Measurements from ENCODE around the gene SLFN11.
A peak's percentile ranks its signal among the peaks of the same experiment; 100 is the strongest.
"Not testable (repeated sequence)": the region's sequence is repeated elsewhere in the genome, so short reads cannot be mapped to it uniquely, and the experiment has no call there.

SLFN11 gene

DNA sequence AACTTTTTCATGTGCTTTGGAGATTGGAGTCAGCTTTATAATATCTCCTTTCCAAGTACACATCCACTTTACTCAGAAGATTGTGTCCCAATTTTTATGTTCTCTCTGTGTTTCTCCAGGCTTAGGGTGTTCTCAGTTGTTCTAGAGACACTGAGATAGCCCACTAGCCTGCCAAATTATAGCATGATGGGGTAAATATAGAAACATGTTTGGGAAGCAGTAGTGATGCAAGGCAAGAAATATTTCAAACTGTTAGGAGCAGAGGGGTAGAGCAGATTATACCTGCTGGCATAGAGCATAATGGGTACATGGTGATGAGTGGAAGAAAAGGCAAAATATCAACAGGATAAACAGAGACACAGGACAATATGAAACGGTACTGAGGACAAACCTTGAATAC is 12.4 kb downstream of the SLFN11 start:
- DNase-seq (ENCODE audit: low read depth in 2 of 2) = no peak

DNA sequence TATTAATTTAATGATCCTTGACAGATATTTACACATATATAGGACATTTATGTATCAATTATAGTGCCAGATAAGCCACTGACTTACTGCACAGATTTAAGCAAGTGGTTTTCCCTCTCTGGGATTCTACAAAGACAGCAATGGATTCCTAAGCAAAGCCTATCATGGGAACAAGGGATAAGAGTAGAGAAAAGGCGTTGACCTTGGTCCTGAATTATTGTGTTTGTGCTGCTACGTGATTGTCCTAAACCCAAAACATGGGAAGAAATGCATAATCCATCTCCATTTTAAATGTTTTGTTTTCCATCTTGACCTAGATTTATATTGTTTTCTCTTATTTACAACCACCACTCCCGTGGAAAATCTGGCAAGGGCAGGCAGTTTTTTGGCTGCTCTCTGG is 14.0 kb downstream of the SLFN11 start:
- no peak for DNase-seq (ENCODE audit: low read depth in 2 of 2)

DNA sequence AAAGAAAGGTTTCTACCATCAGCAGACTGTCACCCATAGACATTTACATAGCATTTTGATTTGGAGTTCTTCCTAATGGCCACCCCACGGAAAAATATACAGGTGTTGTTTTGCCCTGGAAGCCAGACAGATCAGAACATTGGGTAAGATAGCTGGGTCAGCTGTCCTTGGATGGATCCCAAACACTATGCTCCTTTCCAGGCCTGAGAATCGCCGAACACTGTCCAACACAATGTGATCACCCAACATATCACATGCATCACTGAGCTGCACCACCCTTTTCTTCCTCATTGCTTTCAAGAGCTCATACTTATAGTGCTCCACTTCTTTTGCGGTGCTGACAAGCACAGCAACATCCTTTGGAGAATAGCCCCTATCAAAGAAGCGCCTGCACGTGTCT is 21.1 kb downstream of the SLFN11 start:
- DNase-seq (ENCODE audit: low read depth in 2 of 2) = no peak

DNA sequence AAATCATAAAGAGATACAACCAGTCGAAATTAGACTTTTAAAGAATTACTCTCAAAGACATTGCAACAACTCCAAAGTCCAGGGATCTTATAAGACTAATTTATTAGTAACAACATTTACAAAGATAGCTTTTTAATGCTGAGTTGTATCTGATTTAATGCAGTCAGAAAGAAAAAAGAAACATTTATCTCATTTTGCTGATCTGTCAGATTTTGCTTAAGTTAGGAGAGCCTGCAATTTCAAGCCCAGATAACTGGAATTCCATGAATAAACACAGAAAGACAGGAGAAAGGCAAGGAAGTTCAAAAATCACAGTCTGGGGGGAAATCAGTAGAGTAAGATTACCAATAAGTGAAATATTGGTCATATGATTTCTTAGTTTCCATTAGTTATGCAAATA is 22.9 kb downstream of the SLFN11 start:
- no peak for DNase-seq (ENCODE audit: low read depth in 2 of 2)

DNA sequence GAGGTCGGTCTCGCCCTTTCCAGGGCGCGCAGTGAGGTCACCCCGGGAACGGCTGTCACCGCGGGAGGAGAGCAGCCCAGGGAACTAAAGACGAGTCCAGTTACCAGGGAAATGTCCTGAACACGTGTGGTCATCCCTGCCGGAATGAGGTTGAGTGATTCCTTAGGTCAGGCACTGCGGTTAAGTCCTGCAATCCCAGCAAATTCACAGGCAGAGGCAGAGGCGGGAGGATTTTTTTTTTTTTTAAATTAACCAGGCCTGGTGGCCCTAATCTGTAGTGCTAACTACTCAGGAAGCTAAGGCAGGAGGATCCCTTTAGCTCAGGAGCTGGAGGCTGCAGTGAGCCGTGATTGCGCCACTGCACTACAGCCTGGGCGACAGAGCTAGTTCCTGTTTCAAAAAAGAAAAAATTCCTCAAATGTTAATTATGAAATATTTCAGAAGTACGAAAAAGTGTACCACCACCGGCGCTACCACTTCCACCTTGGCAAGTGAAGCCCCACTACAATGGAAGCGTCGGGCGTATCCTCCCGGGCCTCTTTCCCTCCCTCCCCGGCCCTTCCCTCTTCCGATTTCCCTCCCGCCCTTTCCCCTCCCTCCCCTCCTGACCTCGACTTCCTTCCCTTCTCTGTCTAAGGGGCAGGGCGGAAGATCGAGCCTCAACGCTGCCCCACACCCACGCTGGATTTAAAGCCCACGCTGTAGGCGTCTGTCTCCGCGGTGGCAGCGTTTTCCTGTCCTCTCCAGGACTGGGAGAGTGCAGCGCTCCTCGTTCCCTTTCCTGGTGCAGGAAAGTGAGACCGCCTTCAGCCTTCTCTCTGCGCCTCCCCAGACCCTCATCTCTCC is 27.3 kb downstream of the SLFN11 start:
- no peak for DNase-seq (ENCODE audit: low read depth in 2 of 2)

DNA sequence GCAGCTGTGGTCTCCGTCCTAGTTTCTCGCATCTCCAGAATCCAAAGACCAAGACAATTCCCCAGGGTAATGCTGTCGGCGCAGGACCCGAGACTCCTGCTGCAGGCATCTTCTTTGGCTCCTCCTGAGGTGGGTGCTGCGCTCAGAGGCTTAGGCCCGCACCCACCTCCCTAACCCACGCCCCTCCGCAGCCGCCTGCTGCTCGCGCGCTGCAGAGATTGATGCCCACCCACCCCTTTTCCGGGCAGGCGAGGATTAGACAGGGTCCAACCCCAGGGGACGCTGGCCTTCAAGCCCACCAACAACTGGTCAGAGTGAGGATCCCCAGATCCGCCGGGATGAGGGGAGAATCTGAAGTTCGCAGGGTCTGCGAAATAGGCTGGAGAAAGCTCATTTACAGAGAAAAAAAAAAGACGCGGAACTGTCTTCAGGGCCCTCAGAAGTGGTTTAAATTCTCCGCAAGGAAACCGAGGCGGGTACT is 27.9 kb downstream of the SLFN11 start:
- no peak for DNase-seq (ENCODE audit: low read depth in 2 of 2)

DNA sequence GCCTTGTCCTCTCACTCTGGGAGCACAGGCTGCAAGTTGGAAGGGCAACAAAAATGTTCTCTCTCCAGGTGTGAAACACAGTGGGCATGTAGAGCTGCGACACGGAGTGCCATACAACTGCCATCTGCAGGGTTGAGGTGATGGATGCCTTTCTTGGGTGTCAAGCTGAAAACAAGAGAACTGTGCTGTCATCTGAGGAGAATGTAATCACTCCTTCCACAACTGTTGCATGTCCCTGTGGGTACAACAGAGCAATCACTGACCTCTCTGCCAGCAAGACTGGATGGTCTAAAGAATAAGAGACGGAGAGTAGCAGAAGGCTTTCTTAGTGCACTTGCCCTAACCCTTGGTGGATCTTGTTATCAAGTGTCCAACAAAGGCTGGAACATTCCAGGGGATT is 29.2 kb downstream of the SLFN11 start:
- no peak for DNase-seq (ENCODE audit: low read depth in 2 of 2)

DNA sequence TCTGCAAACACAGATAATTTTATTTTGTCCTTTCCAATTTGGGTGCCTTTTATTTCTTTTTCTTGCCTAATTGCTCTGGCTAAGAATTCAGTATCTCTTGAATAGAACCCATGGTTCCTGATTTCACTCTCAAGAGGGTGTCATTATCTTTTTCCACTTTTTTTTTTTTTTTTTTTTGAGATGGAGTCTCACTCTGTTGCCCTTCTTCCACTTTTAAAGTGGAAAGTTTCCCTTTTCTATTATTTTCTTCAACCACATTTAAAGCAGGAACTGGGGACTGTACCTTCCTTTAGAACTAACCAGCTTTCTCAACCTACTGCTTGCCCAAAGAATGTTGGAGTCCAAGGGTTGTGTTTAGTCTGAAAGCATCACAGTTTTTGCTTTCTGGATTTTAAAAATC is 31.1 kb downstream of the SLFN11 start:
- no peak for DNase-seq (ENCODE audit: low read depth in 2 of 2)

DNA sequence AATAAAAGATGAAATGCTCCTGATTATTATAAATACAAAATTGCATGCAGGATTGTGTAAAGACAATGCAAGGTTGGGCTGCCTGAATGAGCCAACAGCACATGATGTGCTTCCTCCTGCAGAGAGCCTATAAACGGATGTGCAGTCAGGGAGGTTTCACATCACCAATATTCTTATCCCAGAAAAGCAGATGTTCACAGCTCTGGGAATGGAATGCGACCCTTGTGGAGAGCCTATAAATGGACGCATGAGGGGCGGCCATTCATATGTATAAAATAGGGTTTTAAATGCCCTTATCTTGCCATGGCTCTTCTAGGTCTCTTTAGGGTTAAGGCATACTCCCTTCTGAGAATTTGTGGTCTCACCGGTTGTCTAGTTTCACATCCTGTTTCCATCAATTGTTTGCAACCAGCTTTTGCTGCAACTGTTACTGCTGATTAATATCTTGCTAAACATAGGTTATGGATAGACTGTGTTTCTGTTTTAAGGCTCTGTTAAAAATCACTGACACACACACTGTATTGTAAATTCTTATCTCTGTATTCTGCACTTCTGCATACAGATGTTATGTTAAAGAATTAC is 31.9 kb downstream of the SLFN11 start:
- no peak for DNase-seq (ENCODE audit: low read depth in 2 of 2)

DNA sequence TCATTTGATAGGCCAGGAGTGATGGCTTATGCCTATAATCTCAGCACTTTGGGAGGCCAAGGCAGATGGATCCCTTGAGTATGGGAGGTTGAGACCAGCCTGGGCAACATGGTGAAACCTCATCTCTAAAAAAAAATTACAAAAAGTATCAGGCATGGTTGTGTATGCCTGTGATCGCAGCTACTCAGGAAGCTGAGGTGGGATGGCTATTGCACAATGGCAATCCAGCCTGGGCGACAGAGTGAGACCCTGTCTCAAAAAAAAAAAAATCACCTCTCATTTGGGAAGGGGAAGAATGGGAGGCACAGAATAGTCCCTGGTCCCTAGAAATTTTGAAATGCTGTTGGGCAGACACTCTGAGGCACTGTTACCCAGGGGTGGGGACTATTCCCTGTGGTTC is 35.2 kb downstream of the SLFN11 start:
- no peak for DNase-seq (ENCODE audit: low read depth in 2 of 2)

DNA sequence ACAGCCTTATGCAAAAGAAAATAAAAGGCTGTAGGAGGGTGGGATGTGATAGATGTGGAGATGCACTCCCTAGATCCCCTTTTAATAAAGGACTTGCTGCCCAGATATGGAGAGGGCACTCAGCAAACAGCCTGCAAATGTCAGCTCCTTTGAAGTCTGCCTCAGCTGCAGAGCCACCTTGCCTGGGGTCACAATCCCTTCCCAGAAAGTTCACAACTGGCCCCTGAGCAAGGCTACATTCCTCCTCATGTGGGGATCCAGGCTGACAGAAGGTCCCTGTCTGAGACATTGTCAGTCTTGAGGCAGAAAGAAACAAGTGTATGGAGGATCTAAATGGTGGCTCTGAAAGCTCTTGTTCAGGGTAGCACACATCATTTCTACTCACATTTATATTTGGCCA is 36.1 kb downstream of the SLFN11 start:
- no peak for DNase-seq (ENCODE audit: low read depth in 2 of 2)

DNA sequence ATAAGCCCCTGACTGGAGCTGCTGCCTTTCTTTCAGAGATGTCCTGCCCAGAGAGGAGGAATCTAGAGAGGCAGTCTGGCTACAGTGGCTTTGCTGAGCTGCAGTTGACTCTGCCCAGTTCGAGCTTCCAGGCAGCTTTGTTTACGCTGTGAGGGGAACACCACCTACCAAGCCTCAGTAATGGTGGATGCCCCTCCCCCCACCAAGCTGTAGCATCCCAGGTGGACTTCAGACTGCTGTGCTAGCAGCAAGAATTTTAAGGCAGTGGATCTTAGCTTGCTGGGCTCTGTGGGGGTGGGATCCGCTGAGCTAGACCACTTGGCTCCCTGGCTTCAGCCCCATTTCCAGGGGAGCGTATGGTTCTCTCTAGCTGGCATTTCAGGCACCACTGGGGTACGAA is 39.8 kb downstream of the SLFN11 start:
- not testable (repeated sequence) for DNase-seq (ENCODE audit: low read depth in 2 of 2)

DNA sequence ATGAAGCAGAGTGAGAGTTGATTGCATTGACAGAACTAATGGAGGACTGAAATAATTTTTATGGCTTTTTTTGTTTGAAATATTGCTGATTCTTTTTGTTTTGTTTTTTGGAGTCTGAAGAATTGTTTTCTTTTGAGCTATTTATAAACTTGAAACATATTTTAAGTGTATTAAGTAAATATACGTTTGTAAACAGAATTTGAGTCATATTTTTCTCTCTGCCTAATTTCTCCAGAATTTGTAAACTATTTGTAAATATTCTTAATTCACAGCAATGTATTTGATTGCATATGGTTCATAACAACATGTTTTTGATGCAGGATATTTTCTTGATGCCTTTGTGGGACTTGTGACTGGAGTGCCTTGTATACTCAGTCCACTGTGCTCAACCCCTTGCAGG is 50.7 kb downstream of the SLFN11 start:
- DNase-seq (ENCODE audit: low read depth in 2 of 2) = no peak

DNA sequence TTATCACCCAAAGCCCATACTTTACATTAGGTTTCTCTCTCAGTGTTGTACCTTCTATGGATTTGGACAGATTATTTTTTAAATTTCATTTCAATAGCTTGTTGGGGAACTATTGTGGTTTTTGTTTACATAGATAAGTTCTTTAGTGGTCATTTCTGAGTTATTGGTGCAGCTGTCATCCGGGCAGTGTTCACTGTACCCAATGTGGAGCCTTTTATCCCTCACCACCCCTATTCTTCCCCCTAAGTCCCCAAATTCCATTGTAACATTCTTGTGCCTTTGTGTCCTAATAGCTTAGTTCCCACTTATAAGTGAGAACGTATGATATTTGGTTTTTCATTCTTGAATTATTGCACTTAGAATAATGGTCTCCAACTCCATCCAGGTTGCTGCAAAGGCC is 57.5 kb downstream of the SLFN11 start:
- DNase-seq (ENCODE audit: low read depth in 2 of 2) = no peak

DNA sequence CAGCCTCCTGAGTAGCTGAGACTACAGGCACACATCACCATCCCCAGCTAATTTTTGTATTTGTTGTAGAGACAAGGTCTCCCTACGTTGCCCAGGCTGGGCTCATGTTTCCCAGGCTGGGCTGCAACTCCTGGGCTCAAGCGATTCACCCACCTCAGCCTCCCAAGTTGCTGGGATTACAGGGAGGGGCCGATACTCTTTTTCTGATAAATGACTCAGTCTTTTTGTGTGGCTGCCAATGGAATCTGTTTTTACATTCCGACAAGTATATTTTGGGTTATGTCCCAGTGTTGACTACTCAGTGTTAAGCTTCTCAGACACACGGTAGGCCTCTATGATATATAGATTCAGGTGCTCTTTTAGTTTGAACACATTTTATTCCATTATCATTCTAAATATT is 58.1 kb downstream of the SLFN11 start:
- DNase-seq (ENCODE audit: low read depth in 2 of 2) = no peak

DNA sequence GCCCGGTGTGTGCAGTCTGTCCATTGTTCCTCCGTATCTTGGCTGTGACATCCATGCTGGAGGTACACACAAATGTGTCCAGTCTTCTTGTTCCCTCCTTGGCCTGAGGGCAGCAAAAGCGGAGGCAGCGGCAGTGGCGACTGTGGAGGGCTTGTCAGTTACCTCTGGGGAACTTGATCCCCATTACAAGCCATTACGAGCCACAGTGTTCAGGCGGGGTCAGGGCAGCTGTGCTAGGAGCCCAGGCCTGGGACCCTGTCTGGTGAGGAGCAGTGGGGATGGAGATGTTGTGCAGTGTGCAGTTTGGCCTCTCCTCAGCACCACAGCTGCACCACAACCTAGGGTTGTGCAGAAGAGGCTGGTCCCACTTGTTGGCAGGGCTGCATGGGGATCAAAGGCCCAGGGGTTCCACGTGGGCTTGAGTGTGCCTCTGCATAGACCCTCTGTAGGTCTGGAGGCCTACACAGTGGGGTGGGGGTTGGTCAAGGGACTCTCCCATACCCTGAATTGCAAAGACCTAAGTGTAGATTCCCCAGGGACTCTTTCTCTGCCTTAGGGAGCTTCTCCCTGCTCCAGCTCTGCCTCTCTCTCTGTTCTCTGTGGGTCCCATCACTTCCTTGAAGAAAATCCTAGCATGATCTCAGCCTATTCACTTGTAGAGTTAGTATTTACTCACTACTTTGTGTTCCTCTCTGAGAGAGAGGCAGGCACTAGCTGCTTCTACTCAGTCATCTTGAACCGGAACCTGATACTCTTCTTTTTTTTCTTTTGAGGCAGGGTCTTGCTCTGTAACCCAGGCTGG is 58.8 kb downstream of the SLFN11 start:
- DNase-seq (ENCODE audit: low read depth in 2 of 2) = no peak

DNA sequence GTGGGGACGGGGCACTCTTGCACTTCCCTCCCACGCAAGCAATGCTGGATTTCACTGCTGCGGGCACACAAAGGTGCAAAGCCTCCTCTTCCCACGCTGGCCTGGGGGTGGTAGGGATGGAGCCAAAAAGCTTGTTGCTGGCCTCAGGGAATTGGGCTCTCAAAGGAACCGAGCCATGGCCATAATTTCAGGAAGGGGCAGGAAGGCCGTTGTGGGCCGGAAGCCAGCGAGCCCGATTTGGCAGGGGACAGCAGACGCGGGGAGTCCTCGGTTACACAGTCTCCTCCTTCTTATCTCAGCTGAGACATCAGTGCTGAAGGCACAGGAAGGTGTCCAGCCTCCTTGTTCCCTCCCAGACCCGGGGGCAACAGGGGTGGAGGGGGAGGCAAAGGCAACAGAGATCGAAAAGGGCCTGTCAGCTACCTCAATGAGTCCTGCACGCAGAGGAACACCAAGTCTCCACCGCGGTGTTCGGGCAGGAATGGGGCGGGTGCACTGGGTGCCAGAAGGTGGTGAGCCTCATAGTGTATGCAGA is 59.5 kb downstream of the SLFN11 start:
- peak in 1 of 2 donors; percentile 7 for DNase-seq (ENCODE audit: low read depth in 2 of 2)

DNA sequence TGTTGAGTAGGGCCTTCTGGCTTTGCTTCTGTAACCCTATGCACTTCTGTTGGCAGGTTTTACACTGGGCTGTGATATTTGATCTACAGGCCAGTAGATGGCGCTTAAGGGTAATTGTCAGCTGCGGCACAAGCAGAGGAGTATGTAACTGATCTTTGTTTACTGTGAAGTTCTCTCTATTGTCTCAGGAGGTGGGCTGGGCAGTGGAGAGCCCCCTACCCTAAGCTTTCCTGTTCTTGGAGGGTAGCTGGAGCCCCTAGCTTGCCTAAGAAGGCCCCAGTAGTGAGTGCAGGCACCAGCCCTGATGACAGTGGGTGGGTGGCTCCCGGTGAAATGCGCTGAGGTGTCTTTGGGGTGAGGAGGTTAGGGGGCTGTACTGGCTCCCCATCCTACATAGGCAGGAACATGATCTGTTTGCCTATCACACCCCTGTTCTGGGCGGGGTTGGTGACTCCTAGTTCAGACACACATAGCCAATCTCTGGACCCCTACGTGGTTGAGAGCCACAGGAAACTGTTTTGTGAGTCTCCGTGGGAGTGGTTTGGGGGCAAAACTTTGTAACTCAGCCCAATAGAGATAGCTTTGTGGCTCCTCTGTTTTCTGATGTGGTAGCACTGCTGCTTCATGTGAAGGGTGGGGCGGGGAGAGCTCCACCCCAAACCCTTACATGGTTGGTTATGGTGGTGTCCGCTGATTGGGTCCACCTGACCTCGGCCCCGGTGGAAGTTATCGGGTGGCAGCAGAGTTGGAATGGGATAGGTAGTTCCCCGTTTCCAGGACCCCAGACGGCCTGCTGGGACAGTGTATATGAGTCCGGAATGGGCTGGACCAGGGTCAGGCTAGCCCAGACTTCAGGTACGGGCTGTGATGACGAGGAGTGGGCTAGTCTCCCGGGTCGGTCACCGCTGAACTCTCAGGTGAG is 60.4 kb downstream of the SLFN11 start:
- DNase-seq (ENCODE audit: low read depth in 2 of 2) = peak; percentile 57 to 79

DNA sequence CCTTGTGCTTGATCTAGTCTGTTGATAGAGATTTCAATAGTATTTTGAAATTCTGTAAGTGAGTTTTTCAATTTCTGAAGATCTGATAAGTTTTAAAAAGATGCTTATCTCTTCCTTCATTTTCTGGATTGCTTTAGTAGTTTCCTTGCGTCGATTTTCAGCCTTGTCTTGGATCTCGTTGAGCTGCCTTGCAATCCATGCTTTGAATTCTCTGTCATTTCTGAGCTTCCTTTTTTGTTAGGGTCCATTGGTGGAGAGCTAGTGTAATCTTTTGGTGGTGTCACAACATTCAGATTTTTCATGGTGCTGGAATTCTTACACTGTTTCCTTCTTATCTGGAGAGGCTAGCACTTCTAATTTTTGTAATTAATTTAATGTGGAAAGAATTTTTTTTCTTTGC is 61.1 kb downstream of the SLFN11 start:
- no peak for DNase-seq (ENCODE audit: low read depth in 2 of 2)

DNA sequence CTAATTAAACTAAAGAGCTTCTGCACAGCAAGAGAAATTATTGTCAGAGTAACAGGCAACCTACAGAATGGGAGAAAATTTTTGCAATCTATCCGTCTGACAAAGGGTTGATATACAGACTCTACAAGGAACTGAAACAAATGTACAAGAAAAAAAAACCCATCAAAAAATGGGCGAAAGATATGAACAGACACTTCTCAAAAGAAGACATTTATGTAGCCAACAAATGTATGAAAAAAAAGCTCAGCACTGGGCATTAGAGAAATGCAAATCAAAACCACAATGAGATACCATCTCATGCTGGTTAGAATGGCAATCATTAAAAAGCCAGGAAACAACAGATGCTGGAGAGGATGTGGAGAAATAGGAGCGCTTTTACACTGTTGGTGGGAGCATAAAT is 64.1 kb downstream of the SLFN11 start:
- not testable (repeated sequence) for DNase-seq (ENCODE audit: low read depth in 2 of 2)

All from stimulated activated CD8-positive, alpha-beta memory T cell treated with anti-CD3 and anti-CD28 coated beads, Interleukin-2, amount 100 ng/mL, for 1 hour (primary cell).